Left ventricle myocardium inferior (tissue), 1 donor: ENCODE results near the gene SIRT1. TPM values are rescaled to one million over a fixed set of nuclear protein-coding genes. Genes with fewer than 3 reads are reported as not detected.

Source experiments
- DNase-seq: peaks from one replicate; pipeline ENCODE4 v3.0.0-alpha.2; 2020
- H3K27ac ChIP-seq: fragments of 200-600 bp; replicated peaks from 2 replicates; pipeline ENCODE4 v1.8.0; 2021
- H3K27me3 ChIP-seq: fragments of 200-600 bp; 2 replicates; pipeline ENCODE4 v1.8.0; 2021; ENCODE audit warnings: low read depth
- H3K36me3 ChIP-seq: fragments of 200-600 bp; 2 replicates; pipeline ENCODE4 v1.8.0; 2021
- H3K4me1 ChIP-seq: fragments of 200-600 bp; 2 replicates; pipeline ENCODE4 v1.8.0; 2021
- H3K4me3 ChIP-seq: fragments of 200-600 bp; 2 replicates; pipeline ENCODE4 v1.8.0; 2021; ENCODE audit warnings: mild to moderate bottlenecking, moderate library complexity
- H3K9me3 ChIP-seq: fragments of 200-600 bp; replicated peaks from 2 replicates; pipeline ENCODE4 v1.8.0; 2021
- intact Hi-C: fragments of 100-400 bp; cut with micrococcal nuclease; formaldehyde crosslinking; loops from one replicate; pipeline ENCODE4 v1.11.0; 2022
- total RNA-seq: library from RNA; stranded (reverse); fragmentation: NEBNext Ultra II Directional; extraction: Animal tissue kit (Norgen Biotek cat#: 25700); gene quantifications from one replicate; pipeline ENCODE4 v1.2.1, GENCODE V29; 2021
- TF ChIP-seq, protein P1 (sequence below): fragments of 200-600 bp; IDR thresholded peaks from 2 replicates; pipeline ENCODE4 v1.8.0; 2021; ENCODE audit warnings: antibody characterized with exemption, mild to moderate bottlenecking, borderline replicate concordance
- donor health status: DM: no; HTN: yes; CAD: no; lungs with severe emphysema.

Gene SIRT1
- total RNA-seq, 1 donor from 2014 or later: 10.6 TPM

DNA sequence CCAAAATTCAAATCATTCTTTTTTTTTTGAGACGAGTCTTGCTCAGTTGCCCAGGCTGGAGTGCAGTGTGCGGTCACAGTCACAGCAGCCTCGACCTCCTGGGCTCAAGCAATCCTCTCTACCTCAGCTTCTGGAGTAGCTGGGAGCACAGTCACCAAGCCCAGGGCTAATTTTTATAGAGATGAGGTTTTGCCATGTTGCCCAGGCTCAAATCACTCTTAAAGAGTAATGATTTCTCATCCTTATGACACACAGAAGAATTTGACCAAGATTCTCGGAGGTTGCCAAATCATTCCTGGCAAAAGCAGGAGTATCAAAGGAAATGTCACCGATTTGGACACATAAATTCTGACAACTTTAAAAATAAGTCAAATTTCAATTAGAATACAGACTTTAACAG lies 39.1 kb downstream of the SIRT1 start:
- intact Hi-C loops: no loop called here
- Histone ChIP-seq H3K27me3 (no peaks in the 10 kb centered on the region), H3K9me3 (no peaks in the 10 kb centered on the region), H3K4me1 (no peaks in the 10 kb centered on the region), H3K36me3 (peaks cover 69% of the 10 kb centered on the region), H3K27ac (no peak overlapping the region), H3K4me3 (no peak overlapping the region)
- no peak for DNase-seq
- TF ChIP-seq, protein P1, sequence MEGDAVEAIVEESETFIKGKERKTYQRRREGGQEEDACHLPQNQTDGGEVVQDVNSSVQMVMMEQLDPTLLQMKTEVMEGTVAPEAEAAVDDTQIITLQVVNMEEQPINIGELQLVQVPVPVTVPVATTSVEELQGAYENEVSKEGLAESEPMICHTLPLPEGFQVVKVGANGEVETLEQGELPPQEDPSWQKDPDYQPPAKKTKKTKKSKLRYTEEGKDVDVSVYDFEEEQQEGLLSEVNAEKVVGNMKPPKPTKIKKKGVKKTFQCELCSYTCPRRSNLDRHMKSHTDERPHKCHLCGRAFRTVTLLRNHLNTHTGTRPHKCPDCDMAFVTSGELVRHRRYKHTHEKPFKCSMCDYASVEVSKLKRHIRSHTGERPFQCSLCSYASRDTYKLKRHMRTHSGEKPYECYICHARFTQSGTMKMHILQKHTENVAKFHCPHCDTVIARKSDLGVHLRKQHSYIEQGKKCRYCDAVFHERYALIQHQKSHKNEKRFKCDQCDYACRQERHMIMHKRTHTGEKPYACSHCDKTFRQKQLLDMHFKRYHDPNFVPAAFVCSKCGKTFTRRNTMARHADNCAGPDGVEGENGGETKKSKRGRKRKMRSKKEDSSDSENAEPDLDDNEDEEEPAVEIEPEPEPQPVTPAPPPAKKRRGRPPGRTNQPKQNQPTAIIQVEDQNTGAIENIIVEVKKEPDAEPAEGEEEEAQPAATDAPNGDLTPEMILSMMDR: no peak

DNA sequence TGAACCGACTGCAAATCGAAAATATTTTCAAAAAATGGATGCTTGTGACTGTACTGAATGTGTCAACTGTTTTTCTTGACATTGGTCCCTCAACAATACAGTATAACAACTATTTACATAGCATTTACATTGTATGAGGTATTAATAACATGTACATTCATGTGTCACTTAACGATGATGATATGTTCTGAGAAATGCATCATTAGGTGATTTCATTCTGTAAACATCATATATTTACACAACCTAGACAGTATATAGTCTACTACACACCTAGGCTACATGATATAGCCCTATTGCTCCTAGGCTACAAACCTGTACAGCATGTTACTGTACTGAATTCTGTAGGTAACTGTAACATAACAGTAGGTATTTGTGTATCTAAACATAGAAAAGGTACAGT lies 39.7 kb downstream of the SIRT1 start:
- no peak overlapping the region for H3K4me3 ChIP-seq
- H3K36me3 ChIP-seq: peaks cover 67% of the 10 kb centered on the region
- no peak for DNase-seq
- H3K27ac ChIP-seq: no peak overlapping the region
- intact Hi-C loops: no loop called here
- no peaks in the 10 kb centered on the region for H3K27me3 ChIP-seq
- no peaks in the 10 kb centered on the region for H3K4me1 ChIP-seq
- H3K9me3 ChIP-seq: no peaks in the 10 kb centered on the region
- TF ChIP-seq, protein P1: no peak

DNA sequence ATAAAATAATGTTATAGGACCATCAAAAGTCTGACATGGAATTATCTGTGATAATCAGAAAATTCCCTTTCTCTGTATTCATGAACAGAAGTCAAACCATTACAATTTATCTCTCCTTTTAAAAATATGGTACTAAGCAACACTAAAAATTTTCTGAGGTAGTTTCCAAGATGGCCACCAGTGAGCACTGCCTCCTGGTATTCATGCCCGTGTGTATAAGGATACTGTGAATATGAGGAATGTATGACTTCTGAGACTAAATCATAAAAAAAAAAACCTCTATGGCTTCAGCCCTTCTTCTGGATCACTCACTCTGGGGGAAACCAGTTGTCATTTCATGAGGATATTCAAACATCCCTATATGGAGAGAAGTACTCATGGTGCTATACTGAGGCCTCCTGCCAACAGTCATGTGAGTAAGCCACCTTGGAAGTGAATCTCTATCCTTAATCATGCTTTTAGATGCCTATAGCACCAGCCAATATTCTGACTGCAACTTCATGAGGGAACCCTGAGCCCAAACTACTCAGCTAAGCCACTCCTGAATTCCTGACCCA lies 41.1 kb downstream of the SIRT1 start:
- Histone ChIP-seq H3K27me3 (no peaks in the 10 kb centered on the region), H3K9me3 (no peaks in the 10 kb centered on the region), H3K36me3 (peaks cover 75% of the 10 kb centered on the region), H3K4me1 (no peaks in the 10 kb centered on the region), H3K27ac (no peak overlapping the region), H3K4me3 (no peak overlapping the region)
- intact Hi-C loops: no loop called here
- DNase-seq: no peak
- TF ChIP-seq, protein P1: no peak

DNA sequence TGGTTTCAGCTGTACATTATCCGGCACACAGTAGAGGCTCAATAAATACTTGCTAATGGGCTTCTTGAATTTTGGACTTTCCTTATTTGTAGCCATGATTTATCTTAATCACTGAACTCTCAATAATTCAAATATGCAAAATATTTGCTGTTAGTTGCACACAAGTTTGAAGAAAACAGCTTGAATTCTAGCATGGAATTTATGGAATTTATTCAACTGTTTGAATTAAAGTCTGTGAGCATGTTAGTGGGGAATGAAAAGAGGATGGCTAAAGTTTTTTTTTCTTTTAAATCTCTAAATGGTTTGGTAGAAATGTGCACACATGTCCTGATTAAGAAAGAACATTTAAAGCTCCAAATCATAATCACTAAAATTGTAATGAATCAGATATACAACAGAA lies 42.5 kb downstream of the SIRT1 start:
- TF ChIP-seq, protein P1: no peak
- Histone ChIP-seq H3K36me3 (peaks cover 88% of the 10 kb centered on the region), H3K9me3 (no peaks in the 10 kb centered on the region)

DNA sequence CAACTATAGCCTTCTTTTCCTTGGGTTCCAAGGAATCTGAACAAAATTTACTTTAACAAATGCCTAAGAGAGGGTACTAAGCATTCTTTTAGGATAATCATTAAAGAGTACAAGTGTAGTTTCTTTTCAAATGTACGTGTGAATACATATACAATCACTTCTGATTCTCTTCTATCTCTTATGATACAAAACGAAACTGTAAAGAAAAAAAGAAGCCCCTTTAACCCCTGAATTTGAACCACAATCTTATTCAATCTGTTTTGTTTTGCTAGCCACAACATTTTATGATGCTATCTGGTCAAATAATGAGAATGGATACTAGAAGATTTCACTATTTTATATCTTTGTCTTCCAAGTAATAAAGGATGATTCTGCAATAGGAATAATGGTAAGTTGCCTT lies 48.7 kb downstream of the SIRT1 start:
- TF ChIP-seq, protein P1: no peak
- Histone ChIP-seq H3K27ac (no peak overlapping the region), H3K27me3 (no peaks in the 10 kb centered on the region), H3K4me3 (no peak overlapping the region), H3K4me1 (no peaks in the 10 kb centered on the region), H3K9me3 (no peaks in the 10 kb centered on the region), H3K36me3 (peaks cover 79% of the 10 kb centered on the region)
- DNase-seq: no peak
- intact Hi-C loops: no loop called here

More for the DNA sequence above, 42.5 kb downstream of the SIRT1 start:
- Histone ChIP-seq H3K4me3 (no peak overlapping the region), H3K4me1 (no peaks in the 10 kb centered on the region), H3K27ac (no peak overlapping the region), H3K27me3 (no peaks in the 10 kb centered on the region)
- intact Hi-C loops: no loop called here
- no peak for DNase-seq
